CD4-positive, alpha-beta T cell treated with Interferon gamma for 1 hour (primary cell): ENCODE measurements around the gene TK1.
A peak's percentile ranks its signal among the peaks of the same experiment; 100 is the strongest.
"Not testable (repeated sequence)": the region's sequence is repeated elsewhere in the genome, so short reads cannot be mapped to it uniquely, and the experiment has no call there.

ENCODE experiments used
- DNase-seq: peaks from one replicate; pipeline ENCODE4 v3.0.0-alpha.2; 2020

TK1 gene

GRCh38 chr17:78186692-78187595, at the start of gene TK1, which contains the start of gene AFMID:
Gene TK1, minus strand, starts transcription at chr17:78187052. Its CDS starts 58 bp downstream, at chr17:78186994.
Gene AFMID, plus strand, starts transcription at chr17:78187362. Its CDS starts 9 bp downstream, at chr17:78187371.
- peak; percentile 88 for DNase-seq

GRCh38 chr17:78235885-78236284, 49.0 kb upstream of the TK1 start:
- DNase-seq = no peak

- DNase-seq = not testable (repeated sequence)
These were observed 48.2 kb upstream of the TK1 start for GRCh38 chr17:78235022-78235421.

- DNase-seq = no peak
These were observed 47.5 kb upstream of the TK1 start for GRCh38 chr17:78234261-78234865.

GRCh38 chr17:78233678-78234077, 46.8 kb upstream of the TK1 start:
- DNase-seq = no peak

- no peak for DNase-seq
These were observed 46.0 kb upstream of the TK1 start for GRCh38 chr17:78232859-78233173.

- no peak for DNase-seq
These were observed 45.4 kb upstream of the TK1 start for GRCh38 chr17:78231991-78232858.

- no peak for DNase-seq
These were observed 44.4 kb upstream of the TK1 start, which contains the start of gene TMEM235 for GRCh38 chr17:78230996-78231935. Gene TMEM235, plus strand, starts transcription at chr17:78231631. Its CDS starts 393 bp downstream, at chr17:78232024.

- DNase-seq = no peak
These were observed 43.6 kb upstream of the TK1 start for GRCh38 chr17:78230252-78230962.

GRCh38 chr17:78228176-78228575, 41.3 kb upstream of the TK1 start:
- no peak for DNase-seq

GRCh38 chr17:78227455-78227916, 40.6 kb upstream of the TK1 start:
- DNase-seq = peak; percentile 24

GRCh38 chr17:78226759-78227454, 40.1 kb upstream of the TK1 start:
- no peak for DNase-seq

GRCh38 chr17:78226055-78226758, 39.4 kb upstream of the TK1 start:
- DNase-seq = no peak

GRCh38 chr17:78225088-78225865, 38.4 kb upstream of the TK1 start:
- no peak for DNase-seq

- no peak for DNase-seq
These were observed 37.6 kb upstream of the TK1 start for GRCh38 chr17:78224231-78225087.

- DNase-seq = no peak
These were observed 36.9 kb upstream of the TK1 start for GRCh38 chr17:78223765-78224164.

- DNase-seq = no peak
These were observed 36.2 kb upstream of the TK1 start for GRCh38 chr17:78223061-78223460.
